HCT116 (cell line): ENCODE results near the gene TFCP2L1.

Experiments used
- CEBPB ChIP-seq: IDR thresholded peaks from 2 replicates; pipeline ENCODE4 v1.6.1; 2012; ENCODE audit warnings: low read depth
- CTCF ChIP-seq, 3 experiments: fragments of 200-600 bp in 1 of 3; sonication (generic) in 1 of 3; IDR thresholded peaks in 2 of 3; conservative IDR thresholded peaks in 1 of 3; 2 replicates each; pipeline ENCODE4 v1.5.1; 2012 to 2017; ENCODE audit warnings: low read depth in 2 of 3, low read length in 2 of 3, antibody characterized with exemption in 1 of 3, borderline replicate concordance in 1 of 3, control low read depth in 1 of 3, mild to moderate bottlenecking in 1 of 3, mixed read lengths in 1 of 3, mixed run types in 1 of 3, moderate library complexity in 1 of 3; ENCODE audit not compliant: insufficient read depth in 1 of 3
- EGR1 ChIP-seq: IDR thresholded peaks from 2 replicates; pipeline ENCODE4 v1.6.1; 2012; ENCODE audit warnings: low read depth
- EZH2 ChIP-seq: fragments of 200-600 bp; sonication (generic); IDR thresholded peaks from 2 replicates; pipeline ENCODE4 v1.6.1; 2017; ENCODE audit warnings: antibody characterized with exemption, mixed run types
- EZH2phosphoT487 ChIP-seq: fragments of 200-600 bp; IDR thresholded peaks from 2 replicates; pipeline ENCODE4 v1.6.1; 2018; ENCODE audit warnings: antibody characterized with exemption, borderline replicate concordance
- JUND ChIP-seq: IDR thresholded peaks from 2 replicates; pipeline ENCODE4 v1.6.1; 2012
- POLR2A ChIP-seq: IDR thresholded peaks from 2 replicates; pipeline ENCODE4 v1.7.0; 2011; ENCODE audit warnings: borderline replicate concordance; ENCODE audit not compliant: insufficient read depth, insufficient read length; ENCODE audit errors: extremely low read depth
- POLR2AphosphoS5 ChIP-seq: IDR thresholded peaks from 2 replicates; pipeline ENCODE4 v1.6.1; 2011; ENCODE audit warnings: mild to moderate bottlenecking, low read depth, low read length, moderate library complexity
- REST ChIP-seq: IDR thresholded peaks from 2 replicates; pipeline ENCODE4 v1.6.1; 2012; ENCODE audit warnings: low read depth
- SIN3A ChIP-seq: IDR thresholded peaks from 2 replicates; pipeline ENCODE4 v1.6.1; 2012; ENCODE audit warnings: low read depth
- TCF7L2 ChIP-seq: IDR thresholded peaks from 2 replicates; pipeline ENCODE4 v1.7.0; 2011; ENCODE audit warnings: borderline replicate concordance, inconsistent platforms; ENCODE audit not compliant: insufficient read depth, insufficient read length; ENCODE audit errors: extremely low read depth
- YY1 ChIP-seq: IDR thresholded peaks from 2 replicates; pipeline ENCODE4 v1.6.1; 2011; ENCODE audit warnings: low read length, low read depth, moderate library complexity, mild to moderate bottlenecking; ENCODE audit not compliant: insufficient replicate concordance; ENCODE audit errors: extremely low read depth
- TF ChIP-seq, protein P1 (sequence below): IDR thresholded peaks from 2 replicates; pipeline ENCODE4 v1.6.1; 2012
- TF ChIP-seq, protein P2 (sequence below): IDR thresholded peaks from 2 replicates; pipeline ENCODE4 v1.6.1; 2011; ENCODE audit warnings: mild to moderate bottlenecking, low read length, moderate library complexity; ENCODE audit not compliant: insufficient replicate concordance; ENCODE audit errors: extremely low read depth

- TF ChIP-seq CEBPB (no peak), POLR2A (no peak), CTCF (IDR thresholded peaks at IDR 0.05 in 2 of 3, conservative IDR thresholded peaks at IDR 0.05 in 1 of 3; ENCODE audit: borderline replicate concordance in 1 of 3, insufficient read depth in 1 of 3, low read depth in 2 of 3, low read length in 2 of 3) (no peak), JUND (no peak), REST (no peak), EZH2 (no peak), POLR2AphosphoS5 (no peak), EZH2phosphoT487 (no peak), EGR1 (no peak), YY1 (no peak), TCF7L2 (no peak), SIN3A (no peak)
- TF ChIP-seq, protein P1, sequence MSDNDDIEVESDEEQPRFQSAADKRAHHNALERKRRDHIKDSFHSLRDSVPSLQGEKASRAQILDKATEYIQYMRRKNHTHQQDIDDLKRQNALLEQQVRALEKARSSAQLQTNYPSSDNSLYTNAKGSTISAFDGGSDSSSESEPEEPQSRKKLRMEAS: no peak
- TF ChIP-seq, protein P2, sequence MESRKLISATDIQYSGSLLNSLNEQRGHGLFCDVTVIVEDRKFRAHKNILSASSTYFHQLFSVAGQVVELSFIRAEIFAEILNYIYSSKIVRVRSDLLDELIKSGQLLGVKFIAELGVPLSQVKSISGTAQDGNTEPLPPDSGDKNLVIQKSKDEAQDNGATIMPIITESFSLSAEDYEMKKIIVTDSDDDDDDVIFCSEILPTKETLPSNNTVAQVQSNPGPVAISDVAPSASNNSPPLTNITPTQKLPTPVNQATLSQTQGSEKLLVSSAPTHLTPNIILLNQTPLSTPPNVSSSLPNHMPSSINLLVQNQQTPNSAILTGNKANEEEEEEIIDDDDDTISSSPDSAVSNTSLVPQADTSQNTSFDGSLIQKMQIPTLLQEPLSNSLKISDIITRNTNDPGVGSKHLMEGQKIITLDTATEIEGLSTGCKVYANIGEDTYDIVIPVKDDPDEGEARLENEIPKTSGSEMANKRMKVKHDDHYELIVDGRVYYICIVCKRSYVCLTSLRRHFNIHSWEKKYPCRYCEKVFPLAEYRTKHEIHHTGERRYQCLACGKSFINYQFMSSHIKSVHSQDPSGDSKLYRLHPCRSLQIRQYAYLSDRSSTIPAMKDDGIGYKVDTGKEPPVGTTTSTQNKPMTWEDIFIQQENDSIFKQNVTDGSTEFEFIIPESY: no peak
Measured at GRCh38 chr2:121251497-121251896, 33.5 kb downstream of the TFCP2L1 start.
